Stimulated activated CD4-positive, alpha-beta T cell treated with anti-CD3 and anti-CD28 coated beads, Interleukin-15, amount 100 ng/mL, for 48 hours (primary cell): ENCODE results near the gene IGSF11.
A peak's percentile ranks its signal among the peaks of the same experiment; 100 is the strongest.
"Not testable (repeated sequence)": the region's sequence is repeated elsewhere in the genome, so short reads cannot be mapped to it uniquely, and the experiment has no call there.

ENCODE experiments used
- DNase-seq, 2 donors: peaks; one replicate each; pipeline ENCODE4 v3.0.0-alpha.2; 2020; ENCODE audit warnings: low read depth in 2 of 2

The IGSF11 gene, protein sequence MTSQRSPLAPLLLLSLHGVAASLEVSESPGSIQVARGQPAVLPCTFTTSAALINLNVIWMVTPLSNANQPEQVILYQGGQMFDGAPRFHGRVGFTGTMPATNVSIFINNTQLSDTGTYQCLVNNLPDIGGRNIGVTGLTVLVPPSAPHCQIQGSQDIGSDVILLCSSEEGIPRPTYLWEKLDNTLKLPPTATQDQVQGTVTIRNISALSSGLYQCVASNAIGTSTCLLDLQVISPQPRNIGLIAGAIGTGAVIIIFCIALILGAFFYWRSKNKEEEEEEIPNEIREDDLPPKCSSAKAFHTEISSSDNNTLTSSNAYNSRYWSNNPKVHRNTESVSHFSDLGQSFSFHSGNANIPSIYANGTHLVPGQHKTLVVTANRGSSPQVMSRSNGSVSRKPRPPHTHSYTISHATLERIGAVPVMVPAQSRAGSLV

DNA sequence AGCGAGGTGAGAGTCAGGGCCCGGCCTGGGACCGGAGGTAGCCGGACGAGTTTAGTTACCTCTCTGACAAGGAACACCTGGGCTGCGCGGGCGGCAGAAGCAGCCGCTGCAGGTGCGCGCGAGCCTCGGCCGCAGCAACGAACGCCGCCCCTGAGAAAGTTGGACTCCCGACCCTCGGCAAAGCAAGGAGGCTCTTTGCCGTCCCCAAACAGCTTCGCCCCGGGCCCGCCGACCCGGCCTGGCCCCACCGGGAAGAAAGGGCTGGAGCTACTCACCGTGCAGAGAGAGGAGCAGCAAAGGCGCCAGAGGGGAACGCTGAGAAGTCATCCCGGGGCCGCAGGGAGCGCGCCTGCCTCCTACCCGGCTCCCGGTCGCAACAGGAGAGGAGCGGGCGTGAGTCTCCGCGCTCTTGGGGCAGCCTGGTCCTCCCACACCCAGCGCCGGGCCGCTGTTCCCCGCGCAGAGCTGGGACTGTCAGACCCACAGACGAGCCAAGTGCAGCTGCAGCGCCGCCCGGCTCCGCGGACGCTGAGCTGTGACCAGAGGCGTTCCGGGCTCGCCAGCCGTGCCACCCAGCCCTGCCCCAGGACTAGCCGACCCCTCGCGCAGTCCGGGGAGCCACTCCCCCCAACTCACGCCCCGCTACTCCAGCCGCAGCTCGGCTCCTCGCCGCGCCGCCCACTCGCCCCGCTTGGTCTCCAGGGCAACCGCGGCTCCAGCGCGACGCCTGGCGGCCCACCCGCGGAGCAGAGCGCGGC, at the start of gene IGSF11:
TSS of gene IGSF11 (minus strand) at position 591 of the 758 bp plus-strand sequence. CDS start at position 327, 264 bp downstream.
- DNase-seq: peak; percentile 33 to 61

DNA sequence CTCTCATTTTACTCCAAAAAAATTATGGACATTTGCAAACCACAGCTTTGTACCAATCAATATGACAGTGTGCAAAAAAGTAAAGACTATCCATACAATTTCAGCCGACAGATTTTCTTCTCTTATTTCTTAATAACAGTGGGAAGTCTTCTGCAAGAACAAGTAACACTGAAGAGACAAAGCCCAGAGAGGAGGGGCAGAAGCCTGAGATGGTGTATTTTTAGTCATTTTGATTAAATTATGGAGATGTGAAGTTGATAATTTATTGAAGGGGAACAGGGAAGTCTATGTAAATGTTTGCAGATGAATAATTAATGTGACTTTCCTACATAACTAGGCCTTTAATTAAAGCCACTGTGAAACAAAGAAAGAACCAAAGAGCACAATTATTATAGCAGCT, 45.7 kb upstream of the IGSF11 start:
- no peak for DNase-seq

DNA sequence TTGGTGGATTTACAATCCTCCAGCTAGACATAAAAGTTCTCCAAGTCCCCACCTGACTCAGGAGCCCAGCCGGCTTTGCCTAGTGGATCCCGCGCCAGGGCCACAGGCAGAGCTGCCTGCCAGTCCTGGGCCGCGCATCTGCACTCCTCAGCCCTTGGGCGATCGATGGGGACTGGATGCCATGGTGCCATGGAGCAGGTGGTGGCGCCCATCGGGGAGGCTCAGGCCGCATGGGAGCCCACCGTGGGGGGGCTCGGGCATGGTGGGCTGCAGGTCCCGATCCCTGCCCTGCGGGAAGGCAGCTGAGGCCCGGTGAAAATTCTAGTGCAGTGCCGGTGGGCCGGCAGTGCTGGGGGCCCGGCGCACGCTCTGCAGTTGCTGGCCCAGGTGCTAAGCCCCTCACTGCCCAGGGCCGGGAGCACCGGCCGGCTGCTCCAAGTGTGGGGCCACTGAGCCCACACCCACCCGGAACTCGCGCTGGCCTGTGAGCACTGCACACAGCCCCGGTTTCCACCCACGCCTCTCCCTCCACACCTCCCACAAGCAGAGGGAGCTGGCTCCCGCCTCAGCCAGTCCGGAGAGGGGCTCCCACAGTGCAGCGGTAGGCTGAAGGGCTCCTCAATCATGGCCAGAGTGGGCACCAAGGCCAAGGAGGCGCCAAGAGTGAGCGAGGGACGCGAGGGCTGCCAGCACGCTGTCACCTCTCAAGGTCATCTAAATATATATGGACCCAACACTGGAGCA, 38.8 kb upstream of the IGSF11 start:
- DNase-seq: no peak

DNA sequence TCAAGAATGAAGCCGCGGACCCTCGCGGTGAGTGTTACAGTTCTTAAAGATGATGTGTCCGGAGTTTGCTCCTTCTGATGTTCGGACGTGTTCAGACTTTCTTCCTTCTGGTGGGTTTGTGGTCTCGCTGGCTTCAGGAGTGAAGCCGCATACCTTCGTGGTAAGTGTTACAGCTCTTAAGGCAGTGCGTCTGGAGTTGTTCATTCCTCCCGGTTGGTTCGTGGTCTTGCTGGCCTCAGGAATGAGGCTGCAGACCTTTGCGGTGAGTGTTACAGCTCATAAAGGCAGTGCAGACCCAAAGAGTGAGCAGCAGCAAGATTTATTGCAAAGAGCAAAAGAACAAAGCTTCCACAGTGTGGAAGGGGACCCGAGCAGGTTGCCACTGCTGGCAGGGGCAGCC, 37.8 kb upstream of the IGSF11 start:
- DNase-seq: not testable (repeated sequence)

DNA sequence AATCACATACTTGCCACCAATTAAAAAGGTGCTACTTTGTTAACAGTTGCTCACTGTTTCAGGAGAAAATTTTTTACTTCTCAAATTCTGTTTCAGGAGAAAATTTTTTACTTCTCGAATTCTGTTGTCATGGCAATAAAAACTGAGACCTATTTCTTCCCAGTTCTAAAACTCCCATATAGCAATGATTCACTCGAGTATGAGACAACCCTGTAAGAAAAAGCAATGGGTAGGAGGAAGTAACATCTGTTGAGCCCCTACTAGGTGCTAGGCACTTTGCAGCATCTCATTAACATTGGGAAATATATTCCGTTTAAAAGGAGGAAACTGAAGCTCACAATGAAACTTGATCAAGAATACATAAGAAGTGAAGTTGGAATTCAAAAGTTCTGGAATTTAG, 35.1 kb upstream of the IGSF11 start:
- no peak for DNase-seq

DNA sequence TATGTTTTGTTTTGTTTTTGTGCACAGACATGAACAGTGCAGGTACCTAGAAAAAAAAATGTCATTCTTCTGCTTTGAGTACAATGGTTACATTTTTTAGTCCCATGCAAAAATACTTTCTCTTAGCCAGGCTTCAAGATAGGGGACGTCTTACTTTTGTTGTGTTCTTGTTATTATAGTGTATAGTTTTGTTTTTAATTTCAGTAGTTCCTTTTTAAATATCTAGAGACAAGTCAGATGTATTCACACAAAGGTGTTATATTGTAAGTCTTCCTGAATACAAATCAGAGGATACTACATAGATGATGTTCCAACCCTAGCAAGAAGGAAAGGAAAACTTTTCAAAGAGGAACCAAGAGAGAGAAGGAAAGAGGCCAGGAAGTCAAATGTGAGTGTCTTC, 28.8 kb upstream of the IGSF11 start:
- DNase-seq: no peak

DNA sequence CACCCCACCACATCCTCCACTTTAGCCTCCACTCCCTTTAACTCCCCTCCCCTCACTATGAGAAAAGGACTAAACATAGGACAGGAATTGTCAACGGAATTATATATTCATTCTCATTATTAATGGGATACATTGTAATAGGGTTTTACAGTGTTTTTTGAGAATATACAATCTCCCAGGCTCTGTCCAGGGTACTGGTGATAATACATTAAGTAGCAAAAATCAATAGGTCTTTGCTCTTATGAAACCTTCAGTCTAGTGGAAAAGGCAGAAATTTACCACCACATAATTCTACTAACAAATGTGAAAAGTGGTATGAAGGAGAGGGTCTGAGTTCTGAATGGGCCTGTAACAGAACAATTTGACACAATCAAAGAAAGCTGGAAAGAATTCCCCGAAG, 28.2 kb upstream of the IGSF11 start:
- no peak for DNase-seq

DNA sequence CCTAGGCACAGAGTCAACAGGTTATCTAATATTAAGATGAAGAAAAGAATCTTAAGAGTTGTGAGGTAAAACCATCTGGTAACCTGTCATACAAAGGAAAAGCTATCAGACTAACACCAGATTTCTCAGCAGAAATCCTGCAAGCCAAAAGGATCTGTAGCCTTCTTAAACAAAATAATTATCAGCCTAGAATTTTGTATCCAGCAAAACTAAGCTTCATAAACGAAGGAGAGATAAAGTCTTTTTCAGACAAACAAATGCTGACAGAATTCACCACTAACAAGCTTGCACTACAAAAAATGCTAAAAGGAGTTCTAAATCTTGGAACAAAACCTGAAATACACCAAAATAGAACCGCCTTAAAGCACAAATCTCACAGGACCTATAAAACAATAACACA, 9.9 kb upstream of the IGSF11 start:
- DNase-seq: no peak

DNA sequence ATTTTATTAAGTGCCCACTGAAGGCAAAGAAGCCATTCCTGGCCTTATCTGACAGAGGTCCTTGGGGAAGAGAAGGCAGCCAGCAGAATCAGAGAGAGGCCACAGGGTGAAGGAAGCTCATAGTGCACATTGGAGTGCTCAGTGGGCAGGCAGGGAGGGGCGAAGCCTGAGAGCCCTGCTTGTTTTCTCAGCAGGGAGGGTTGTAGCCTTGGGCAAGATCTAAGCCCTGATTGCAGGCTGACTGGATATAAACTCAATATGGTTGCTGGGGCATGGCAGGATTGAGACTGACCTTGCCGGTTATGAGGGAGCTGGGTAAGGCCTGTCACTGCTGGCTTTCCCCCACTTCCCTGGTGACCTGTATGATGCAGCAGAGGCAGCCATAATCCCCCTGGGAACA, 7.5 kb upstream of the IGSF11 start:
- no peak for DNase-seq

DNA sequence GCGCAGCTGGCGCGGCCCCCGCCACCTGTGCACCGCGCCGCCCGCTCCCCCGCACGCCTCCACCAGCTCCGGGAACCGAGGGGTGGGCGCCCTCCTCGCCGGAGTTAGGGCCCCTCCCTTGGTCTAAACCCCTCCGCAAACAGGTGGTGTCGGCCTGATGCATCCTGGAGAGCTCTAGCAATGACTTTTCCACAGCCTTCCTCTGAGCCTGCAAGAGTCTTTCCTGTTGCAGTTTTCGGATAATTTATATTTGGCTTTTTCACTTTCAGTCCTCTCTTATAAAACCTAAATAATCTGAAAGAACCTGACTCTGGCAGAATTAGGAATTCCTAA, 334 bp upstream of the IGSF11 start:
- DNase-seq: no peak

DNA sequence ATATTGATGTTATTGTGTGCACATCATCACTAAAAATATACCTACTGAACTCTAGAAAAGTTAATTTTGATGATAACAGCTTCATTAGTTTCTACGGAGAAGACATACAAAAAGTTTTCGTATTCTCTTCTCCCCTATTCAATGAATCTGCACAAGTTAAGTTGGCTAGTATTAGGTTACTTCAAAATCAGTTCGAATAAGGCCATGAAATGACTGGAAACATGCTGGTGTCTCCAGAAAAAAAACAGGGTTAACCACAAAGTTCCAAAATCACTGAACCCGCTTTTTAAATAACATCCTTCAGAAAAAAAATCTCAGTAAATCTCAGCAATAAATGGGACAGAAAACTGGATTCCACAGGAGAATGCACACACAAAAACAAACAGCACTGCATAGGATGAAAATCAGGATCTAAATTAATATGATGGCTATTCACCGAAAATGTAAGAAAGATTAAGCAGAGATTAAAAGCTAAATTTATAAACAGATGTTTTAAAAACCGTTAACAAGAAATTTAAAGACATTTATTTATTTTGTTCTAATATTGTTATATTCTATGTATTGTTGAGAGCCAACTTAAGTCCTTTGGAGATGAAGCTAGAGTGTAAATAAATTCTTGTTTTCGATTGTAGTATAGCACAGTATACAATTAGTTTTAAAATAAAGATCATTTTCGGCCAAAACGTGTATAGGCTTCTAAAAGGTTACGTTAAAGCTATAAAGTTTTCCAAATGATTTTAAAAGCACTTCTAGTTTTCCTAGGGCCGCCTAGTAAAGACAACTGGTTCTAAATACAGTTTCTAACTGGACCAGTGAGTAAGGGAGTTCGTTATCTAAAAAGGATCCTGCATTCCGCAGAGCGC, 1.0 kb downstream of the IGSF11 start:
- no peak for DNase-seq

DNA sequence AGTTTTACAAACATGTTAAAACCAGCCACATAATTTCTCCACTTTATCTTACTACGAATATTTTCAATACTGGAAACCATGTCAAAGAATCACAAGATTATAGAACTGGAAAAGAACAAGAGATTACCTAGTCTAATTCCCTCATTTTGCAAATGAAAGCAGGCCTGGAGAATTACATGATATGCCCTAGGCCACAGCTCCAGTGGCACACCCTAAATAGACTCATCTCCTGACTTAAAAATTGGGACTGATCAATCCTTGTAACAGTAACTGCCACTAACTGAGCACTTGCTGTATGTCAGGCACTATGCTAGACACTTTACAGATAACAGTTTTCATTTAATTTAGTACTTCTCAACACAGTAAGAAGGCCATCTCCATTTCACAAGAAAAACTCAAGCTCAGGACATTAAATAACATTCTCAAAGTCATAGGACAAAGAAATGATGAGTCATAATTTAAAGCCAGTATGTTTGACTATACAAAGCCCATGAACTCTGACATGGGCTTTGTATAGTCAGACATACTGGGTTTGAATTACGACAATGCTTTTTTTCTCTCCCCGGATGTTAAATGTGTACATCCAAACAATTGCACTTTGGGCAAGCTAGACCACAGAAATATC, 9.4 kb downstream of the IGSF11 start:
- DNase-seq: no peak

DNA sequence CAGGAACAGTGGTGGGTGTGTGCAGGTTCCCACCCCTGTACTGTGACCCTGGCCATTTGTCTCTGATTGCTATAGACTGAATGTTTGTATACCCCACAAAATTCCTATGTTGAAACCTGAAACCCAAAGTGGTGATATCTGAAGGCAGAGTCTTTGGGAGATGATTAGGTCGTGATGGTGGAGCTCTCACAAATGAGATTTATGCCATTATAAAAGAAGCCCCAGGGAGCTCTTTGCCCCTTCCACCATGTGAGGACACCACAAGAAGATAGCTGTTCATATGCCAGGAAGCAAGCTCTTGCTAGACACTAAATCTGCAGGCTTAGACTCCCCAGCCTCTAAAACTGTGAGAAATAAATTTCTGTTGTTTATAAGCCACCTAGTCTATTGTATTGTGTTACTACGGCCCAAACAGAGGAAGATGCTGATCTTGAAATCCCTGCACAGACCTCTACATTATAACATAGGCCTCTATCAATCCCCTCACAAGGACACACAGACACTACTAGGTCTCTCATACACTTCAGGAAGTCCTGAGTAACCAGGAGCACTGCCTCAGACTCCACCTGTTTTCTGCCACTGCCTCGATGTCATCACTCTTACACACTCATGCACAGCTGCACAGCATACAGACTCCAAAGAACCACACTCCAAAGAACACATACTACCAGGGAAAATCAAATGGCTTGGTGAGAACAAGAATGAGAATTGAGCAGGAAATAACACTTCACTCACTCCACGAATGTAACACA, 14.7 kb downstream of the IGSF11 start:
- DNase-seq: no peak

DNA sequence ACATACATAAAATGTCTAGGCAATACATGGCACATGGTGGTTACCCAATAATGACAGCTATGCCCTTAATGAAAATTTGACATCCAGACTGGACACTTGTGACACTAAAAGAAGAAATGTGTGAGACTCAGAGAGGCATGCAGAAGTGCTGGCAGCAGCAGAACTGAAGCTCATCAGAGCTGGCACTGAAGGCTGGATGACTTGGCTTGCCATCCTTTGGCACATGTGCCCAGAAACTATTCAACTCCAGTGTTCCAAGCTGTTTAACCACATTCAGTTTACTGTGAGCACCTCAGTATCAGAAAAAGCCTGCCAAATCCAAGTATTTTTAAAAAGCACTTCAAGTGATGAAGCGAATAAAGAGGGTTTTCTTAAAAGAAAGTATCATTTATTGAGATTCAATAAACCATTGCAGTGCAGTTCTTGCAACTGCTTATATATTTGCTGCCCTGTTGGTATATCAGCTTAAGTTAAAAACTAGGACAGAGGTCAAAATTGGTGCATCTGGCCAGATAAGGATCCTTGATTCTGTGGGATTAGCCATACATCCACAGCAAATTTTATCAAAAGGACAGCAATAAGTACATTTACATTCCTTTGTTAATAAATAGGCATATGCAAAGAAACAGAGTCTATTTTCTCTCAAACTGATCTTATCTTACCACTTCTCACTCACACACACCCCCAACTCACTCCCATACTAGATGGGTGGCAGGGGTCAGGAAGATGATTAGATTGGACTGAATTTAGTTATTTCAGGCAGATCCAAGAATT, 15.8 kb downstream of the IGSF11 start:
- no peak for DNase-seq

DNA sequence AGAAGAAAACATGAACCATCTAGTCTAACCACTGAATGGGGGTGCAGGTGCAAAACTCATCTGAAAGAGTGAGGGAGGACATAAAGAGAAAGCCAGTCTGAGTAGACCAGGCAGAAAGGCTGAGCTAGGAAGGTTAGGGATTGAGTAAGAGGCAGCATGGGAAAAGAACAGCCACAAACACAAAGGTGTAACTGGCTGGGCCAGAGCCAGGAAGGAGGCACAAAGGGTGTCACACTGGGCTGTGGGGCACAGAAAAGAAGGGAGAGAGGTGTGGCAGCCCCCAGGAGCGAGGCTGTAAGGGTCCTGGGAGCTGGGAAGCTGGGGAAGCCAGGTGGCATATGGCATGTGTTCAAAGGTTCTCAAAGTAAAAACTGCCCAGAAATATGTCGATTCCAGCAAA, 18.7 kb downstream of the IGSF11 start:
- no peak for DNase-seq

DNA sequence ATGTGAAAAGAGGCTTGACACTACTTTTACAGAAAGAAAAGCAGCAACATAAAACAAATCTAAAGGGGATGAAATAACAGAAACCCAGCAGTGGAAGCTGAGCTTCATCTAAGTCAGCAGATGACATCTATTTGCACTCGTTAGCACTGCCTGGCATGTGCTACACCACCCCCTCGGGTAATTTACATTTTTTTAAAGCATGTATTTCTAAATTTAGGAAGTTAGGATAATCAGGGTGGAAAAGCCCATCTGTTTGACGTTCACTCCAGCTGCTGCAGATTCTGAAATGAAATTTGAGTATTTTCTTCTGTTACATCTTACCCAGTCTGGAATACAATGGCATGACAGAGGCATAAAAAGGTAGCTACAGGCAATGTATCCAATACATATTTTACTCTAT, 20.7 kb downstream of the IGSF11 start:
- no peak for DNase-seq

DNA sequence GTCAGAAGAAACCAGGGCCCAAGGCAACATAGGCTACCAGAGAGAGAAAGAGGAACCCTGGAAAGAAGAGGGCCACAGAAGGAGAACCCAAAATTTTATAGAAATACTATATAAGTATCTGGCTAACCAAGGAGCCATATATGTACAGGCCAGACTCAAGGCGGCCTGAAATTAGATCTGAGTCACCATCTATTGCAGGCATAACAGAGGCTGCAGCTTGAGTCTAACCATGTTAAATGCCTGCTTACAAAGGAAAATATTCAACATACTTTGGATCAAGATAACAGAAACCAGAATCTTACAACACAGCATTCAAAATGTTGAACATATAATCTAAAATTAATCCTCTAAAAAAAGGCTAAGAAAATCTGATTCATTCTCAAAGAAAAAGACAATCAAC, 23.1 kb downstream of the IGSF11 start:
- DNase-seq: no peak

DNA sequence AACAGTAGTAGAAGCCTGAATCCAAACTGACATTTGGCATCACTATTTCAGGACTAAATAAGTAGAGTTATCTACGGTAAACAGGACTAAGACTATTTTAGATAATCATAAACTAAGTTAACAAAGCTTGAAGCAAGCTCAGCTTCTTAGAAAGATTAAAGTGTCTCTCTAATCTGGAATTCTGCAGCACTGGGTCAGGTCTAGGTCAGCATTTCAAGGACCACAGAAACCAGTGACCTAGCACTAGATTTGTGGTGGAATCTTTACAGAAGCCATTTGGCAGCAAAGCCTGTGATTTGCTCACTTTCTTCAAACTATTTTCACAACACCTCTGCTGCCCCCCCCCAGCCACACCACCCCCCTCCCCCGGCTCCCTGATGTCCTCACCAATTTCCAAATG, 37.5 kb downstream of the IGSF11 start:
- no peak for DNase-seq

DNA sequence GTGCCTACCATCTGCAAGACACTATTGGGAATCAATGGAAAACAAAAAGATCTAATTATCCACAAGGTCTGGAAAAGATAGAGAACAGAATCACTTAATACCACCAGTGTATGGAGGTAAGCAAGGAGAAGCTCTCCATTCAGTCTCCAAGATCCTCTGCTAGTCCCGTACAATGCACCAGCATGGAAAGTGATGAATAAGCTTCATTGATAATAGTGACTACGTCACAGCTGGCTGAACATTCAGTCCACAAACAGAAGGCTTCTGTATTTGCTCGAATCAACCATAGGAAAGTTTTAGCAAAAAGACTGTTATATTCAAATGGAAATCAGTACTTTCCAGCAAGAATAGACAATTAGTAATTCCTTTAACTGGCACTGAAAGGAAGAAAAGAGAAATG, 42.9 kb downstream of the IGSF11 start:
- no peak for DNase-seq
